M059J (cell line): ENCODE measurements around the gene GDF9. TPM values are rescaled to one million over a fixed set of nuclear protein-coding genes. Genes with fewer than 3 reads are reported as not detected.

Experiments
- DNase-seq: peaks from one replicate; pipeline ENCODE4 v3.0.0-alpha.2; 2012; ENCODE audit warnings: low read depth
- total RNA-seq: library from RNA; depleted of rRNA; stranded (reverse); fragments of >200 nt; shearing (Covaris generic); gene quantifications from 2 replicates; pipeline ENCODE4 v1.2.3, GENCODE V29; 2014; rRNA removed

Gene GDF9
- not detected in 2 replicates for total RNA-seq

- DNase-seq = peak; percentile 100
Observed at GRCh38 chr5:132866342-132867045, at the start of gene GDF9, which contains the start of gene UQCRQ. TSS of gene GDF9 (minus strand) at chr5:132866469. CDS start at chr5:132864533, 1,936 bp downstream. TSS of gene UQCRQ (plus strand) at chr5:132866642. CDS start at chr5:132866882, 240 bp downstream.

GRCh38 chr5:132915681-132916080, 49.4 kb upstream of the GDF9 start:
- DNase-seq = peak; percentile 12

- DNase-seq = no peak
Observed at GRCh38 chr5:132909702-132910101, 43.4 kb upstream of the GDF9 start.

- no peak for DNase-seq
Observed at GRCh38 chr5:132907161-132907560, 40.9 kb upstream of the GDF9 start.

- DNase-seq = no peak
Observed at GRCh38 chr5:132905938-132906337, 39.7 kb upstream of the GDF9 start.

GRCh38 chr5:132901730-132902129, 35.5 kb upstream of the GDF9 start:
- no peak for DNase-seq

GRCh38 chr5:132901036-132901435, 34.8 kb upstream of the GDF9 start:
- no peak for DNase-seq

- DNase-seq = no peak
Observed at GRCh38 chr5:132898094-132898493, 31.8 kb upstream of the GDF9 start.

- no peak for DNase-seq
Observed at GRCh38 chr5:132896685-132897084, 30.4 kb upstream of the GDF9 start.

- DNase-seq = no peak
Observed at GRCh38 chr5:132895719-132896305, 29.5 kb upstream of the GDF9 start.

GRCh38 chr5:132890817-132891216, 24.5 kb upstream of the GDF9 start:
- DNase-seq = no peak

GRCh38 chr5:132889501-132889900, 23.2 kb upstream of the GDF9 start:
- DNase-seq = no peak

- no peak for DNase-seq
Observed at GRCh38 chr5:132887283-132887682, 21.0 kb upstream of the GDF9 start.

- DNase-seq = no peak
Observed at GRCh38 chr5:132886064-132886823, 20.0 kb upstream of the GDF9 start.

- no peak for DNase-seq
Observed at GRCh38 chr5:132884548-132884947, 18.3 kb upstream of the GDF9 start.

- DNase-seq = peak; percentile 71
Observed at GRCh38 chr5:132883261-132883834, 17.1 kb upstream of the GDF9 start.

GRCh38 chr5:132877938-132878337, 11.7 kb upstream of the GDF9 start:
- DNase-seq = peak; percentile 80

- DNase-seq = no peak
Observed at GRCh38 chr5:132877466-132877865, 11.2 kb upstream of the GDF9 start.

- DNase-seq = no peak
Observed at GRCh38 chr5:132876020-132876759, 9.9 kb upstream of the GDF9 start.

- no peak for DNase-seq
Observed at GRCh38 chr5:132873930-132874271, 7.6 kb upstream of the GDF9 start.

GRCh38 chr5:132873119-132873929, 7.1 kb upstream of the GDF9 start, which contains the start of gene LEAP2:
TSS of gene LEAP2 (plus strand) at chr5:132873668. CDS start at chr5:132873695, 27 bp downstream.
- no peak for DNase-seq
